C1 segment of cervical spinal cord (tissue), 14 donors: Measurements from ENCODE around the gene TNFRSF6B.
"Not testable (repeated sequence)": the region's sequence is repeated elsewhere in the genome, so short reads cannot be mapped to it uniquely, and the experiment has no call there.

Experiments
- DNase-seq, 14 donors: peaks; one replicate each; lab custom pipeline; 2025; lab: John Stamatoyannopoulos, UW

Gene TNFRSF6B

DNA sequence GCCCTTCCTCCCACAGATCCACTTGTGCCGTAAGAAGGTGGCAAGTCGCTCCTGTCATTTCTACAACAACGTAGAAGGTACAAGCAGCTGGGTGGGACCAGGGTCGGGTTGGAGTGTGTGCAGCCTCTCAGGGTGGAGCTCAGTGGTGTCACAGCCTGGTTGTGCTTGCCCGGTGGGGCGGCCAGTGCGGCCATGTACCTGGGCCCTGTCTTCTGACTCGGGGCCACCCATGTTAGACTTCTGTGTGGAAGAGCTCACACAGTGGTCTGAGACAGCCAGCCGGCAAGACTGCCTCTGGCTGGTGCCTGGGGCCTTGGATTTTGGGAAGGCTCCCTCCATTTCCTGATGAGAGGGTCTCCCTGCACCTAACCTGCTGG, 33.7 kb upstream of the TNFRSF6B start:
- DNase-seq: no peak

DNA sequence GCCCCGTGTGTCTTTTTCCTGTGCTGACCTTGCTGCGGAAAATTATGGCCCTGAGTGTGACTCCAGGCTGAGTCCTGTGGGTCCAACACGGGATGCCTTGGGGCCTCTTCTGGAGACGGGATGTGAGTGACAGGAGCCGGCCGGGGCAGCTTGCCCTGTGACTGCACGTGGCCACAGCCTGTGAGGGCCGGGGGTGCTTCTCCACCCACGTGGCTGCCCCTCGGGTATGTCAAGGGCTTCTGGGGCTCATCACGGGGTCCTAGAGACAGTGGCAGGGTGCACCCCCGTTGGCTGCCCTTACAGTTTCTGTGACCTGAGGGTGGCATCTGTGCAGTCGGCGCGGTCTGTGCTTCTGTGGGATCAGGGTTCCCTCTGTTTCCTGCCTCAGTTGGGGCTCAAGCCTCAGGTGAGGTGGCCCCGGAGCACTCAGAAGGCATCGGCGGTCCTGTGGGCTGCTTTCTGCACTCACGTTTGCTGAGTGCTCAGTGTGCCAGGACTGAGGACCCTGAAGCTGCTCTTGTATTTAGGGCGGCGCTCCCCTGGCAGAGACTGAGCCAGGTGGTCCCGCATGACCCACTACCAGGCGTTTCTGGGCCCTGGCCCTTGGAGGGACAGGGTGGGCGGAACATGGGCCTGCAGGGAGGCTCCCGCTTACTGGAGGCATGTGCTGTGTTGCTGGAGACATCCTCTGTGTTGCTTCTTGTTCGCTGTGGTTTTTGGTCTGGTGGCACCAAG, 33.0 kb upstream of the TNFRSF6B start:
- DNase-seq: no peak

DNA sequence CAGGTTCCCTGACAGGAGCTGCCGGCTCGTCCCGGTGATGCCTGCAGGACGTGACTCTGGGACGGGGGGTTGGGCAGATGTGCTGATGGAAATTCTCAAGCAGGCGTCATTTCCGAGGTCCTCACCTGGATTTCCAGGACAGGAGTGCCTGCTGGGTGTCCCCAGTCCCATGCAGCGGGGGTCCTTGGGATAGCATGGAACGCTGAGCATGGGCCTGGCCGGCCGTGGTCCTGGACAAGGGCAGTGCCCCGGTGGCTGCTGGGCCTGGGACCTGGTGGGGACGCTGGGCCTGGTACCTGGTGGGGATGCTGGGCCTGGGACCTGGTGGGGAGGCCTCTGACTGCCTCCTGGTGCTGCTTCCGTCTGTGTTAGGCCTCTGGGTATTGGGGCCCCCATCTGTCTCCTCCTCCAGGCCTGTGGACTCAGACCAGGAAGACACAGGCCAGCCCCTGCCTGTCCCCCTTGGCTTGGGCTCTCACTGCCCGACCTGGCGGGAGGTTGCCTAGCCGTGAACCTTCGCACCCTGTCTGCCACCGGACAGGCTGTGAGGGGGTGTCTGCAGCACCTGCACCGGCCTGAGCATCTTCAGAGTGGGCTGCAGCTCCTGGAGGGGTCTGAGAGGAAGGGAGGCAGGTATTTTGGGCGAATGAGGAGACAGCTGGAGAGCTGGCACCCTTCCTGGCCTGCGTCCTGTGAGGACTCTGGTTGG, 32.2 kb upstream of the TNFRSF6B start:
- DNase-seq: no peak

DNA sequence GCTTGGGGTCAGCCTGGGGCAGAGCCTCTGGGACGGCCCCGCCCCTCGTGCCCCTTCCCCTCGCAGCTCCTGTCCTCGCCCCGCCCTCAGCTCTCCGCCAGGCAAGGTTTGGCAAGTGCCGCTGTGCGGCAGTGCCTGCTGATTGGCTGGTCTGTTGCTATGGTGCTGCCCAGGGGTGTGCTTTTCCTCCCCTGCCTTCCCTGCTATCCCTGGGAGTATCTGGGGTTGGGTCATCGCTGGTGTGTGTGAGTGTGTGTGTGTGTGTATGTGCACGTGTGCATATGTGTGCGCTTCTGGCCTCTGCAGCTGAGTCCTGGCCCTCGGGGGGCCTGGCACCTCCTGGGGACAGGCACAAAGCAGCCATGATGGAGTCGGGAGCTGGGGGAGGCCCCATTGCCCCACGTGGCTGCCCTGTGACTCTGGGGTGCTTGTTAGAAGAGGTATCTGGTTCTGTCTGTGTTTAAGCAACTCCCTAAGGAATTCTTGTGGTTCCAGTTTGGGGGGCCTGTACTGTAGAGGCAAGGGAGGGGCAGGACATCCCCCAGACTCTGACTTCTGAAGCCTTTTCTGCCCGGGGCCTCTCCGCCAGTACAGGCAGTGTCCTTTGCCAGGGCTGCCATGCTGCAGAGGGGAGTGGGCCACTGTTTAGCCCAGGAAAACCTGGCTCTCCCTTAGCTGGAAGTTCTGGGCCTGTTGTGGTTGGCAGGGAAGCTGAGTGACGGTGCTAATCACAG, 31.4 kb upstream of the TNFRSF6B start:
- DNase-seq: peak in 3 of 14 donors; percentile 25 to 84 (median 27)

DNA sequence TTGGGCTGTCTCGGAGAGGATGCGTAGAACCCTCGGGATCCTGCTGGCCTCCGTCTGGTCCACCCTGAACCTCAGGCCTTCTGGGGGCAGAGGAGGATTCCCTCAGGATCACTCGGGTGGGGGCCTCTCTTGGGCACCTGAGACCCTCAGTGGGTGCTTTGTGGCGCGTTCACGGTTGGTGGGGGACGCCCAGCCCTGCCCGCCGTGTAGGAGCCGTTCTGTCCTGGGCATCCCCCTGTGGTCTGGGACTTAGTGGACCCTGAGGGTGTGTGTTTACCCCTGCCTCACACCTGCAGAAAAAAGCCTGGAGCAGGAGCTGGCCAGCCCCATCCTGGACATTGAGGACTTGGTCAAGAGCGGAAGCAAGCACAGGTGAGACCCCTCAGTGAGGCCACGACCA, 30.7 kb upstream of the TNFRSF6B start:
- no peak for DNase-seq

DNA sequence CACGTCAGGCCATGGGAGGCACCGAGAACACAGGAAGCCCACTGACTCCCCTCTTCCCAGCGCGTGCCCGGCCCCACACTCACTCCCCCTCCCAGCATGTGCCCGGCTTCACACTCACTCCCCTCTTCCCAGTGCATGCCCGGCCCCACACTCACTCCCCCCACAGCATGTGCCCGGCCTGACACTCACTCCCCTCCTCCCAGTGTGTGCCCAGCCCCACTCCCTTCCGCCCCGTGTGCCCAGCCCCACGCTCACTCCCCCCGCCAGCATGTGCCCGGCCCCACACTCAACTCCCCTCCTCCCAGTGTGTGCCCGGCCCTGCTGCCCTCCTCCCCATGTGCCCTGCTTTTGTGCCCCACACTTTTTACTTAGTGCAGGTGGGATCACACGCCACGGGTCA, 28.6 kb upstream of the TNFRSF6B start:
- DNase-seq: no peak

DNA sequence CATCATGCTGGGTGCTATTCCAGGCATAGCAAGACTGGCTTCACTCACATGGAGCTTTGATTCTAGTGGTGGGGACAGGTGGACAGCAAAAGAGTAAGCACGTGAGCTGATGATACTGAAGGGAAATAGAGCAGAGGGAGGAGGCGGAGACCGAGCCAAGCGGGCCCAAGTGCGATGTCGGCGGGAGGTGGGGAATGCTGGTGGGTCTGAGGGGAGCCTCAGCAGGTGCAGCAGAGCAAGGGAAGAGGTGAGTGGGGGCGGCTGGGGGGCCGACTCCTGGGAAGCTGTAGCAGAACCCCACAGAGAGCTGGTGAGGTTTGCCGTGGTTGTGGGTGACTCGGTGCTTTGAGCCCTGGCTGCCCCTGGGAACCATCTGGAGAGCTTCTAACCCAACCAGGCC, 28.1 kb upstream of the TNFRSF6B start:
- DNase-seq: no peak

DNA sequence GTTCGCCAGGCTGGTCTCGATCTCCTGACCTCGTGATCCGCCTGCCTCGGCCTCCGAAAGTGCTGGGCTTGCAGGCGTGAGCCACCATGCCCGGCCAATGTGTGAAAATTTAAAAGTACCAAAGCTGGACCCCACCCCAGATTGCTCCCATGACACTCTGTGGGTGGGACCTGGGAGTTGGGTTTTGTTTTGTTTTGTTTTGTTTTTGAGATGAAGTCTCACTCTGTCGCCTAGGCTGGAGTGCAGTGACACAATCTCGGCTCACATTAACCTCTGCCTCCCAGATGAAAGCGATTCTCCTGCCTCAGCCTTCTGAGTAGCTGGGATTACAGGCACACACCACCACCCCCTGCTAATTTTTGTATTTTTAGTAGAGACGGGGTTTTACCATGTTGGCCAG, 24.8 kb upstream of the TNFRSF6B start:
- not testable (repeated sequence) for DNase-seq

DNA sequence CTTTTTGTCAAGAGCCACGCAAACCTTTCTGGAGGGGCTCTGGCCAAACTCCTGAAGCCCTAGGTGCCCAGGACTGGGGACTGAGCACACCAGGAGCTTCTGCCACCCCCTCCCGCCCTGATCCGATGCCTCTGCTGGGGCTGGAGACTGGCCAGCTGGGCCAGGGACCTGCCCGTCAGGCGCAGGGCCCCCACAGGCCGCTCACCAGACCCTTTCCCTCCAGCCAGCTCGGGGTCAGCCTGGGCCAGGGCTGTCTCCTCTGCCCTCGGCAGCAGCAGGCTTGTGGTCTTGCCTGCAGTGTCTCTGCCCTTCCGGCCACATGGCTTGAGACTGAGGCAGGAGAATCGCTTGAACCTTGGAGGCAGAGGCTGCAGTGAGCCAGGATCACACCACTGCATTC, 23.8 kb upstream of the TNFRSF6B start:
- no peak for DNase-seq

DNA sequence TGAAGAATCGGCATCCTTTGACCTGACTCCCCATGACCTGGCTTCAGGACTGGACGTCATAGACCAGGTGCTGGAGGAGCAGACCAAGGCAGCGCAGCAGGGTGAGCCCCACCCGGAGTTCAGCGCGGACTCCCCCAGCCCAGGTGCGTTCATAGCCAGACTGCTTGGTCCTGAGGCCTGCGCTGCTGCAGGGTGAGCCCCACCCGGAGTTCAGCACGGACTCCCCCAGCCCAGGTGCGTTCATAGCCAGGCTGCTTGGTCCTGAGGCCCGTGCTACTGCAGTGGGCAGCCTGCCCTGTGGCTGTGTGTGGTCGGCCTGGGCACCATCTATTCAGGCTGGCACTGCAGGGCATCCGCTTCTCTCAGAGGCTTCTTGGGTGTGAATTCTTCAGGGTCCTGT, 22.5 kb upstream of the TNFRSF6B start:
- DNase-seq: no peak

DNA sequence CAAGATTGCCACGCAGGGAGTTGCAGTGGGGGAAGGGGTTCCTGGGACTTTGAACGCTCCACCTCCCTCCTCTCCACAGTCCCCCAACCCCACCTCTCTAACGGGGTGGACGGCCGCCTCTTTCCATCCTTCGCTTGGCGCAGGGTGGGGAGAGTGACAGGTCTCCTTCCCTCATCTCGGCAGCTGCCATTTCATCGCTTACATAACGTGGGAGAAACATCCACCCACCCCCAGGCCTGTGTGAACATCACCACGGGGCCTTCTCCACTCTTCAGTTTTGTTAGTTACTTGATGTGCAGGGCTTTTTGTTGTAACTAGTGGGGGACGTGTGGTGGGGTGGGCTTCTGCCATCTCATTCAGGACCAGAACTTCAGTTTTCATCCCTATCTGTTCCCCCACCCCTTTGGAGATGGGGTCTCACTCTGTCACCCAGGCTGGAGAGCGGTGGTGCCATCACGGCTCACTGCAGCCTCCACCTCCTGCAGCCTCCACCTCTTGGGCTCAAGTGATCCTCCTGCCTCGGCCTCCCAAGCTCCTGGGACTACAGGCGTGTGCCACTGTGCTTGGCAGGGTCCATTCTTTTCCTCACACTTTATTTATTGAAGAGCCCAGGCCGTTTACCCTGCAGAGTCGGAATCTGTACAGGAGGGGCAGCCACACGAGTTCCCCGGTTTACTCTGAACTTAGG, 20.6 kb upstream of the TNFRSF6B start:
- no peak for DNase-seq

DNA sequence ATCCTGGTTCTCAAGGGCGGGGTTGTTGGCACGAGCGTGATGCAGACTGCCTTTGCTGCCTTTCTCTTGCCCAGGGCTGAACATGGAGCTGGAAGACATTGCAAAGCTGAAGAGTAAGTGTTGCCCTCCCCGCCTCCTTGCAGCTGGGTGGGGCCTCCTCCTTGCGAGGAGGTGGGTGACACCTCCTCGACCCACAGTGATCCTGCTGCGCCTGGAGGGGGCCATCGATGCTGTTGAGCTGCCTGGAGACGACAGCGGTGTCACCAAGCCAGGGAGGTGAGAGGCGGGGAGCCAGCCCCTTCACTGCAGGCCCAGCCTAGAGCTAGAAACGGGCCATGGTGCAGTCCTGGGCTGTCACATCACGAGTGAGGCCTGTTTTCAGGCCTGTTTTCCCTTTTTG, 18.4 kb upstream of the TNFRSF6B start:
- no peak for DNase-seq

DNA sequence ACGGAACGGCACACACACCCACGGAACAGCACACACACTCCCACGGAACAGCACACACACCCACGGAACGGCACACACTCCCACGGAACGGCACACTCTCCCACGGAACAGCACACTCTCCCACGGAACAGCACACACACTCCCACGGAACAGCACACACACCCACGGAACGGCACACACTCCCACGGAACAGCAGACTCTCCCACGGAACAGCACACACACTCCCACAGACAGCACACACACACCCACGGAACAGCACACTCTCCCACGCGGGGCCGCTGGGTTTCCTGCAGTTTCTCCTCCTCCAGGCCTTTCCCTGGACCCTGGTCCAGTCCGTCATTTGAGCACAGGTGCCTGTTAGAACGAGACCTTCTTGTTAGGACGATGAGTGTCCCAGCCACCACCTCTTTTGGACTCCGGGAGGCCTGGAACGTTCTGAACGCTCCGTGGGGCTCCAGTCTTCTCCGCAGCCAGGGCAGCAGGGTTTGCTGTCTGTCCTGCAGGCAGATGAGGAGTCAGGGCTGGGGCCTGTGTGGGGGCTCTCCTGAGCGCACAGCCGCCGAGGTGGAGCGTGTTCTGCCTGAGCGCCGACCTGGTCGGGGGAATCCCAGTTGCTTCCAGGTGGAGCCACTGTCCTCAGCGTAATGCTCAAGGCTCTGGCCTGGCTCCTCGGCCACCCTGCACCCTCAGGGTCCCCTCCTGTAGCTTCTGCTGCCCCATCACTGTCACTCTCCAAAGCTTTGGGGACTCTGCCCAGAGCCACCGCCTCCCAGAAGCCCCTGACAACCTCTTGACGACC, 17.6 kb upstream of the TNFRSF6B start:
- DNase-seq: no peak

DNA sequence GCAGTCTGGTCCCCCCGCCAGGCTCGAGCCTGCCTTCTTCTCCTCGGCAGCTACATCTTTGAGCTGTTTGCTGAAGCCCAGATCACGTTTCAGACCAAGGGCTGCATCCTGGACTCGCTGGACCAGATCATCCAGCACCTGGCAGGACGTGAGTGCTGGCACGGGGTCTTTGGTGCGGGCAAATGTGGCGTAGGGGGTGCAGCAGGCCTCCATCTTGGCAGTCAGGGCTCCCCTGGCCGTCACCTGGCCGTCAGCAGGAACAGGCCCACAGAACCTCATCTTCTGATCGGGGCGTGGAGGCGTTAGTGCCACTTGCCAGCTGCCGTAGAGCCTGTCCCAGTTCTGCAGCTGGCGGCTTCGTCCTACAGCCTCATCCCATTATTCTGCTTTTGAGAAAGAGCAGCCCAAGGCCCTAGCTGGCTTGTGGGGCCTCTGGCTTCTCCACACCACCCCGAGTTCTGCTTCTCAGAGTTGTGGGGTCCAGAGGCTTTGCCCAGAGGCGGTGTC, 16.6 kb upstream of the TNFRSF6B start:
- DNase-seq: no peak

DNA sequence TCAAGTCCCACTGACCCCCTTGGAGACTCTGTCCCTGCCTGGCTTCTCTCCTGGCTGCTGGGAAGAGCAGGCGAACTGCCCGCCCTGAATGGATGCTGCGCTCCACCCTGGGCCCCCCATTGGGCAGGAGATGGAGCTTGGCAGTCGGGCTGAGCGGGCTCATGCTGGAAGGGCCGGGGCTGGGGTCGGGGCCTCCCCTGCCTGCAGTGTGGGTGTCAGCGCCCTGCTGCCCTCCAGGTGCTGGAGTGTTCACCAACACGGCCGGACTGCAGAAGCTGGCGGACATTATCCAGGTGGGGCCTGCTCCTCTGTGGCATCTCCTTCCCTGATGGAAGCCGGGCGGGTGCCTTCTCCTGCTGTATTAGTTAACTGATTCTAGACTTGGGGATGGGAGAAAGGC, 16.0 kb upstream of the TNFRSF6B start:
- DNase-seq: no peak

DNA sequence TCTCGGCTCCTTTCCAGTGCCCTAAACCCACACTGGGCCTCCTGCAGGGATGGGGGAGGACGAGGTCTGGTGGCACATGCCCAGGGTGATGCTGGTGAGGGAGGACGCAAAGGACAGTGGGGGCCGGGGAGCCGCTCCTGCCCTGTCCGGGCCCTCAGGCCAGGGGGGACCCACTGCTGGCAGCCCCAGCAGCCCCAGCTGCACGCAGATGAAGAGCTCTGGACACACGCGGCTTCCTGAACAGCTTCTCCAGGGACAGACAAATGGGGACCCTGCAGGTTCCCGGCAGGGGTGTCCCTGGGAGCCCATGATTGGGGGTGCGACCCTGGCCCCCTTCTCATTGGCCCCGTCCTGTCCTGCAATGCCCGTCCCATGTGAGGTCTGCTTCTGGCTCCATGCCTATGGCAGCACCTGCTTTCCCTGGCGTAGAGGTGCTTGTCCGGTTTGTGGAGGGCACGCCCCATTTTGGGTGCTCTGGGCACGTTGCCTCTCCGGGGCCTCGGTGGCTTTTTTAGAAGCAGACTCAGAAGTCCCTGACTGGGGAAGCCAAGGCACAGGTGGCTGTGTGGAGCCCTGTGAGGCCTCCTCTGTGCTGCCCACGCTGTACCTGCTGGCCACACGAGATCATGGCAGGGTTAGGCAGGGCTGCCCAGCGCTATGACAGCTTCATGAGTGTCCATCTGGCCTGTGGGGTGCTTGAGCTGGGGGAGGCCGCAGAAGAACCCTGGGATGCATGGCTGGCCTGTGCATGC, 15.4 kb upstream of the TNFRSF6B start:
- no peak for DNase-seq

DNA sequence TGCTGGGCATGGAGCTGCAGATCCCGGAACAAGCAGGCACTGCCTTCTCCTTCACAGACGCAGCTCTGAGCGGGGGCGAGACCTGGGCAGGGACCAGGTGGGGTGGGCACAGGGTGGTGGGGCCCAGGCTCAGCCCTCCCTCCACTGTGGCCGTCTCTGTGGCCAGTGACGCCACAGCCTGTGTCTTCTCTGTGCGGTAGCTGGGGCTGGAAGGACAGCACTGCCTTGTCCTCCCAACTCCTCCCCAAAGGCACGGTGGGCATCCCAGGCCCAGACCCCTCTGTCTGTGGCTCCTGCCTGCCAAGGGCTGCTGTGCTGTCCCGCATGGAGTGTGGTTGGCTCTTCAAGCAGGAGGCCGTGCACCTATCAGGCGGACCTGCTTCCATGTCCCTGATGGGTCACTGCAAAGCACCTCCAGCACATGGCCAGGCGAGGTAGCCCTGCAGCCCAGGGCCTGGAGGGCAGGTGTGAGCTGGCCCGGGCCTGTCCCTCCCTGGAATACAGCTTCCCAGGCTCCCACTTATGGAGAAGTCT, 14.8 kb upstream of the TNFRSF6B start:
- DNase-seq: no peak

DNA sequence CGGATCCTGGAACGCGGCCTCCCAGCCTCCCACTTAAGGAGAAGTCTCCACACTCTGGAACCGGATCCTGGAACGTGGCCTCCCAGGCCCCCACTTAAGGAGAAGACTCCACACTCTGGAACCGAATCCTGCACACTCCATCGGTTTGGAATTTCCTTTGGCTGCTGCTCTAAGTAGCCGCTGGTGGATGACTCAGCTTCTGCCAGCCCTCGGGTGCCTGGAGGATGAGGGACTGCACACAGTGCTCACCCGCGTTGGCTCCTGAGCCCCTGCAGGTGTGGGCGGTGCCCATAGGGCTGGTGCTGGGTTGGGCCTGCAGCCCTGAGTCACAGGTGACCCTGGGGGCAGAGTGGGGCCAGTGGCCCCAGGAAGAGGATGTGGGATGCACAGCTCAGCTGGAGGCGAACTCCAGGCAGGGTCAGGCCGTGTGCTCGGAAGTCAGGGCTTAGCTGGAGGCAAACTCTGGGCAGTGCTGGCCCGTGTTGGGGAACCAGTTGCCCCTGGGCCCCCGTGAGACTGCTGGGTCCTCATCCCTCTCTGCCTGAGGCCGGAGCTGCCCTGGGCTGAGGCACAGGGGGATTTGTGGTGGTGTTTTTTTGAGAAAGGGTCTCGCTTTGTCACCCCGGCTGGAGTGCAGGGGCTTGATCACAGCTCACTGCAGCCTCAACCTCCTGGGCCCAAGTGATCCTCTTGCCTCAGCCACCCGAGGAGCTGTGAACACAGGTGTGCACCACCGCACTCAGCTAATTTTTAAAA, 13.9 kb upstream of the TNFRSF6B start:
- no peak for DNase-seq

DNA sequence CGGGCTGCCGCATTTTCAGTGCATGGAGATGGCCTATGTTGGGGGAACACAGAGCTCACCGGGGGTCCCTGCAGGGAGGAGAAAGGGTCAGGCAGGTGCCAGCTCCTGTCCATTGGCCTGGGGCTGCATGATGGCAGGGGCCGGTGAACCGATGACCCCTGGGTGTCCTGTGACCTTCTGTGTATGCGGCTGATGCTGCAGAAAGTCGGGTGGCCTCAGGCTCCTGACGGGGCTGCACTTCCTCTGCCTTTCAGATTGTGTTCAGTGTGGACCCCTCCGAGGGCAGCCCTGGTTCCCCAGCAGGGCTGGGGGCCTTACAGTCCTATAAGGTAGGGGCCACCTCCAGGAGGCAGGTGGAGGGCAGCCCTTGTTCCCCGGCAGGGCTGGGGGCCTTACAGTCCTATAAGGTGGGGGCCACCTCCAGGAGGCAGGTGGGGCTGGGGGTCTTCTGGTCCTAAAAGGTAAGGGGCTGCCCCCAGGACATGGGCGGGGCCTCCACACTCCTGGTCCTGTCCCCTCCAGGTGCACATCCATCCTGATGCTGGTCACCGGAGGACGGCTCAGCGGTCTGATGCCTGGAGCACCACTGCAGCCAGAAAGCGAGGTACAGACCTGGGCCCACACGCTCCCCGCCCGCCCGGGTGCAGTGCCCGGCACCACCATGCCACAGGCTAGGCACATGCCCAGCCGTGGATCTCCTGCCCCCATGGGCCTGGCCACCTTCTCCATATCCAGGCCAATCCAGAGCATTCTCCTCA, 11.0 kb upstream of the TNFRSF6B start:
- DNase-seq: no peak
